Tibial nerve (tissue), 4 donors: ENCODE data around the gene GALNT12. TPM values are rescaled to one million over a fixed set of nuclear protein-coding genes. Genes with fewer than 3 reads are reported as not detected.

Experiments
- DNase-seq, 2 donors: peaks; one replicate each; pipeline ENCODE4 v3.0.0-alpha.2; 2019; ENCODE audit warnings: low spot score in 2 of 2
- H3K27ac ChIP-seq, 4 donors: fragments of 200-600 bp; sonication (generic) in 3 of 4; one replicate each; pipeline ENCODE4 v1.5.1; 2017 to 2019; ENCODE audit warnings: mild to moderate bottlenecking in 1 of 4
- H3K27me3 ChIP-seq, 2 donors: fragments of 200-600 bp; sonication (generic) in 1 of 2; one replicate each; pipeline versions ENCODE4 v1.5.1 to v1.6.0; 2017 to 2019
- H3K36me3 ChIP-seq, 3 donors: fragments of 200-600 bp; sonication (generic); one replicate each; pipeline ENCODE4 v1.5.1; 2018 to 2019
- H3K4me1 ChIP-seq, 4 donors: fragments of 200-600 bp; sonication (generic) in 3 of 4; one replicate each; pipeline ENCODE4 v1.5.1; 2017 to 2019
- H3K4me3 ChIP-seq, 4 donors: fragments of 200-600 bp; sonication (generic) in 3 of 4; one replicate each; pipeline ENCODE4 v1.5.1; 2017 to 2019; ENCODE audit warnings: mild to moderate bottlenecking in 1 of 4, moderate library complexity in 1 of 4
- H3K9me3 ChIP-seq, 4 donors: fragments of 200-600 bp; sonication (generic) in 3 of 4; one replicate each; pipeline ENCODE4 v1.5.1; 2017 to 2019
- EP300 ChIP-seq, 2 donors: sonication (generic); formaldehyde crosslinking; IDR thresholded peaks; one replicate each; pipeline ENCODE4 v1.6.1; 2017; ENCODE audit warnings: antibody characterized with exemption in 2 of 2, mild to moderate bottlenecking in 1 of 2
- POLR2A ChIP-seq, 2 donors: fragments of 450-650 bp; IDR thresholded peaks; one replicate each; pipeline ENCODE4 v1.6.1; 2017; ENCODE audit warnings: antibody characterized with exemption in 2 of 2, mild to moderate bottlenecking in 2 of 2, moderate library complexity in 2 of 2
- WGBS, 2 donors: methylation state at CpG; one replicate each; pipeline ENCODE4 v1.1.5; 2018; 5-methylcytosine and 5-hydroxymethylcytosine counted together
- total RNA-seq, 4 donors: library from RNA; depleted of rRNA; stranded (reverse); fragments of >200 nt; gene quantifications; one replicate each; pipeline ENCODE4 v1.1.0, GENCODE V29; 2016
- TF ChIP-seq, protein P1 (sequence below), 5 experiments: fragments of 200-600 bp in 3 of 5; fragments of 450-650 bp in 2 of 5; sonication (generic) in 3 of 5; IDR thresholded peaks; one replicate each; pipeline ENCODE4 v1.5.1; 2016 to 2019; ENCODE audit warnings: antibody characterized with exemption in 5 of 5, mild to moderate bottlenecking in 3 of 5, moderate library complexity in 2 of 5

The GALNT12 gene
- total RNA-seq, 4 donors from 2014 or later = 1.8 to 6.0 (median 3.5) TPM

GRCh38 chr9:98808411-98808815 is 943 bp downstream of the GALNT12 start:
- peak overlapping the region; percentile 38 to 61 (median 48) for H3K4me3 ChIP-seq
- H3K9me3 ChIP-seq = no peaks in the 10 kb centered on the region
- WGBS, 2 donors = 34 to 40% methylated on average over 16 of the region's 17 CpGs
- peaks cover 0 to 20% of the 10 kb centered on the region in 2 donors for H3K27me3 ChIP-seq
- peaks cover 0 to 23% (median 14%) of the 10 kb centered on the region in 4 donors for H3K4me1 ChIP-seq
- H3K27ac ChIP-seq = peak overlapping the region in 1 of 4 donors; percentile 50
- no peak for DNase-seq
- no peaks in the 10 kb centered on the region for H3K36me3 ChIP-seq
- TF ChIP-seq, protein P1, sequence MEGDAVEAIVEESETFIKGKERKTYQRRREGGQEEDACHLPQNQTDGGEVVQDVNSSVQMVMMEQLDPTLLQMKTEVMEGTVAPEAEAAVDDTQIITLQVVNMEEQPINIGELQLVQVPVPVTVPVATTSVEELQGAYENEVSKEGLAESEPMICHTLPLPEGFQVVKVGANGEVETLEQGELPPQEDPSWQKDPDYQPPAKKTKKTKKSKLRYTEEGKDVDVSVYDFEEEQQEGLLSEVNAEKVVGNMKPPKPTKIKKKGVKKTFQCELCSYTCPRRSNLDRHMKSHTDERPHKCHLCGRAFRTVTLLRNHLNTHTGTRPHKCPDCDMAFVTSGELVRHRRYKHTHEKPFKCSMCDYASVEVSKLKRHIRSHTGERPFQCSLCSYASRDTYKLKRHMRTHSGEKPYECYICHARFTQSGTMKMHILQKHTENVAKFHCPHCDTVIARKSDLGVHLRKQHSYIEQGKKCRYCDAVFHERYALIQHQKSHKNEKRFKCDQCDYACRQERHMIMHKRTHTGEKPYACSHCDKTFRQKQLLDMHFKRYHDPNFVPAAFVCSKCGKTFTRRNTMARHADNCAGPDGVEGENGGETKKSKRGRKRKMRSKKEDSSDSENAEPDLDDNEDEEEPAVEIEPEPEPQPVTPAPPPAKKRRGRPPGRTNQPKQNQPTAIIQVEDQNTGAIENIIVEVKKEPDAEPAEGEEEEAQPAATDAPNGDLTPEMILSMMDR (IDR thresholded peaks at IDR 0.05) = no peak
- TF ChIP-seq POLR2A (IDR thresholded peaks at IDR 0.05) (no peak), EP300 (IDR thresholded peaks at IDR 0.05) (no peak)

- Histone ChIP-seq H3K4me3 (no peak overlapping the region), H3K9me3 (no peaks in the 10 kb centered on the region), H3K36me3 (no peaks in the 10 kb centered on the region), H3K27me3 (peaks cover 0 to 20% of the 10 kb centered on the region in 2 donors), H3K4me1 (peaks cover 0 to 23% (median 14%) of the 10 kb centered on the region in 4 donors), H3K27ac (peak overlapping the region in 1 of 4 donors; percentile 5)
- TF ChIP-seq, protein P1 (IDR thresholded peaks at IDR 0.05) = no peak
- TF ChIP-seq POLR2A (IDR thresholded peaks at IDR 0.05) = no peak
- no peak for TF ChIP-seq EP300 (IDR thresholded peaks at IDR 0.05)
- 86 to 88% methylated on average over 2 of the region's 2 CpGs for WGBS, 2 donors
- no peak for DNase-seq
These were observed 1.4 kb downstream of the GALNT12 start for GRCh38 chr9:98808875-98809274.

DNA sequence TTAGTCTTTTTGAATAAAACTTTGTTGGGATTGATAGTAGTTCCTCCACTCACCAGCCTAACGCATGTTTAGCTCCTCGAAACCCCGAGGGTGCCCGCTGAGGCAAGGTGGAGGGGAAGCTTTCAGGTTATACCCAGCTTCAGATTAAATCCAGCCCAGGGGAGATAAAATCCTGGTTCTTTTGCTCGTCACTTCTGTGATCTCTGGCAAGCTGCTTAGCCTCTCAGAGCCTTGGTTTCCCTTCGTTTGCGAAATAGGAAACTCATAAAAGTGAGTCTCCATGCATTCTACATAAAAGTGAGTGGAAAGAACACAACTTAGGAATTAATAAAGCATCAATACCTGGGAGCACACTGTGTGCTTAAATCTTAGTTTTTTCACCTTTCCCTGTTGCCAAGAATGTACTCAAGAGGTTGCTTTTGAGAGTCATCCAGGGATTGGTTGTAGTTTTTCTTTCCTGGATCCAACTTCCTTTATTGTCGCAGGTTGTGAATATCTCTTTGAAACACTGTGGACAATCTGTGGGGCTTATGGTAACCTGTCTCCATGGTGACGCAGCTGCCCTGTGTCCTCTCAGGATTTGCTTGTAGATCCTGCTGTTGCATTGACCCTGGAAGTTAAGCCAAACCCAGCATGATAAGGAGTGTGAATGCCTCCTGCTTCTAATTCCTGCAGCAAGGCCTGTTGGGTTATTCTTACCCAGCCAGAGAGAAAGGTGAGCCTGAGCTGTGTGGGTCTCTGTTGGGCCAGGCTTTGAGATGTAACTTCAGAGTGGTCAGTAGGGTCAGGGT is 2.0 kb downstream of the GALNT12 start:
- no peak for DNase-seq
- Histone ChIP-seq H3K4me1 (peaks cover 0 to 23% (median 14%) of the 10 kb centered on the region in 4 donors), H3K27me3 (peaks cover 0 to 20% of the 10 kb centered on the region in 2 donors), H3K27ac (peak overlapping the region in 1 of 4 donors; percentile 56), H3K36me3 (no peaks in the 10 kb centered on the region), H3K4me3 (no peak overlapping the region), H3K9me3 (no peaks in the 10 kb centered on the region)
- 78 to 89% methylated on average over 9 of the region's 9 CpGs for WGBS, 2 donors
- TF ChIP-seq POLR2A (IDR thresholded peaks at IDR 0.05) = no peak
- TF ChIP-seq EP300 (IDR thresholded peaks at IDR 0.05) = no peak
- TF ChIP-seq, protein P1 (IDR thresholded peaks at IDR 0.05) = no peak

DNA sequence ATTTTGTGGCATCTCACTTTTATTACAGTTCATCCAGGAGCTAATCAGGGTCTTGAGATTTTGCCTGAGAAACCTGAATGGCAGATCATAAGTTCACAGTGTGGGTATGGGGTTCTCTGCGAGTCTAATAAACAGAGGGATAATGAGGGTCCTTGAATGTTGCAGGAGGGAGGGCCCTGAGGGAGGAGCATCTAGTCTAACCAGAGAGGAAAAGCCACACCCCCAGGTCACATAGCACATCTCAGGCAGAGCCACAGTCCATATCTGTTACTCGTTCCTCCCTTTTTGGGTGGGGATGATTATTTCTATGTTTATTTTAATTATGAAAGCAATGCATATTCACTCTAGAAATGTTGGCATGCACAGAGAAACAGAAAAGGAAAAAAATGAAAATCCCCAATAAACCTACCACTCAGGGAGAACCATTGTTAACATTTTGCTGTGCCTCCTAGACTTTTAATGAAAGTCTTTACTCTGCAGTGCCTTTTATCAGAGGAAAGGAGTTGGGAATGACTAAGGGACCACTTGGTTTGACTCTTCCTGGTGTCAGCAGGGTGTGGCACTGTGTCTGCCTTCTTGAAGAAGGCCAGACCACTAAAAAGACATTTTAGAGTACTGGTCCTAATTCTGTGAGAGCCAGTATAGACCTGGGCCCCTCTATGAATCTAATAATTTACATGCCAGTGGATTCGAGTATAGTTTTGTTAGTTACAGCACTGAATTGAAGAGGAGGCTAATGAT is 2.8 kb downstream of the GALNT12 start:
- Histone ChIP-seq H3K4me1 (peaks cover 0 to 23% (median 14%) of the 10 kb centered on the region in 4 donors), H3K9me3 (no peaks in the 10 kb centered on the region), H3K36me3 (no peaks in the 10 kb centered on the region), H3K4me3 (no peak overlapping the region), H3K27ac (peak overlapping the region in 2 of 4 donors; percentile 8 to 56), H3K27me3 (peaks cover 0 to 20% of the 10 kb centered on the region in 2 donors)
- 63 to 69% methylated on average over 3 of the region's 3 CpGs for WGBS, 2 donors
- no peak for DNase-seq
- TF ChIP-seq POLR2A (IDR thresholded peaks at IDR 0.05) = no peak

GRCh38 chr9:98811051-98811650 is 3.7 kb downstream of the GALNT12 start:
- H3K27ac ChIP-seq = peak overlapping the region in 2 of 4 donors; percentile 8 to 64
- DNase-seq = no peak
- no peak overlapping the region for H3K4me3 ChIP-seq
- peaks cover 0 to 23% (median 14%) of the 10 kb centered on the region in 4 donors for H3K4me1 ChIP-seq
- WGBS, 2 donors = 43 to 55% methylated on average over 2 of the region's 2 CpGs
- peaks cover 0 to 20% of the 10 kb centered on the region in 2 donors for H3K27me3 ChIP-seq
- TF ChIP-seq, protein P1 (IDR thresholded peaks at IDR 0.05) = no peak
- TF ChIP-seq POLR2A (IDR thresholded peaks at IDR 0.05) = no peak
- TF ChIP-seq EP300 (IDR thresholded peaks at IDR 0.05) = no peak
- H3K9me3 ChIP-seq = no peaks in the 10 kb centered on the region
- H3K36me3 ChIP-seq = no peaks in the 10 kb centered on the region
